ENCODE data around the gene ST6GALNAC6. TPM values are rescaled to one million over a fixed set of nuclear protein-coding genes. Genes with fewer than 3 reads are reported as not detected.

ST6GALNAC6 gene
- total RNA-seq, 1 experiment from 2014 or later, result 24.5 TPM

- TF ChIP-seq REST (IDR thresholded peaks at IDR 0.05; ENCODE audit: low read depth), result no peak
- no peak for TF ChIP-seq MAX (IDR thresholded peaks at IDR 0.05)
- no peak for TF ChIP-seq ZNF274 (IDR thresholded peaks at IDR 0.05; ENCODE audit: low read depth, low read length)
- no peak for TF ChIP-seq POLR2A (IDR thresholded peaks at IDR 0.05; ENCODE audit: borderline replicate concordance, extremely low read depth, insufficient read depth, insufficient read length)
These were observed 13.7 kb downstream of the ST6GALNAC6 start (continued) for GRCh38 chr9:127885508-127886281.

- no peak for DNase-seq (ENCODE audit: low read depth, low spot score)
- H3K4me1 ChIP-seq (ENCODE audit: control insufficient read depth in 1 of 2, insufficient read depth in 2 of 2, low read length in 2 of 2), result peaks cover 18 to 23% of the 10 kb centered on the region in 2 experiments; a peak in 3 of 4 replicates
- no peaks in the 10 kb centered on the region for H4K20me1 ChIP-seq (ENCODE audit: insufficient read depth)
- no peak for TF ChIP-seq SRF (IDR thresholded peaks at IDR 0.05; ENCODE audit: low read depth)
- TF ChIP-seq EZH2phosphoT487 (IDR thresholded peaks at IDR 0.05; ENCODE audit: borderline replicate concordance), result no peak
- no peak for TF ChIP-seq SP1 (IDR thresholded peaks at IDR 0.05; ENCODE audit: low read depth)
- no peak for TF ChIP-seq ATF3 (IDR thresholded peaks at IDR 0.05)
- H3K27me3 ChIP-seq (ENCODE audit: insufficient read depth, low read length), result no peaks in the 10 kb centered on the region
- H3K79me2 ChIP-seq (ENCODE audit: insufficient read depth, low read length), result no peaks in the 10 kb centered on the region
- BruUV-seq (replicated peaks), result no TSS peak
- peak overlapping the region; percentile 6; the same call in 1 of the 2 replicates for H3K4me2 ChIP-seq (ENCODE audit: low read length)
- ChIA-PET RAD21 (ENCODE audit: low non-redundant PET in 1 of 2, low total read pairs in 2 of 2, uncharacterized antibody in 2 of 2, unreplicated experiment in 2 of 2) (no interaction called here), POLR2A (interaction anchor here (0.5 to 1.0 kb wide), 3 partner anchors 12 to 37 kb away, joined by 3 to 5 read pairs (median 3); no protein-coding TSS in a partner anchor), CTCF (interaction anchor here (2.1 kb wide), 1 partner anchor 15 kb away, joined by 7 read pairs; no protein-coding TSS in a partner anchor)
- H2AFZ ChIP-seq (ENCODE audit: low read depth, low read length, poor library complexity, severe bottlenecking), result no peak overlapping the region
- intact Hi-C loops (cut with micrococcal nuclease), result no loop called here
- H3K4me3 ChIP-seq (replicated peaks in 1 of 2; ENCODE audit: low read depth in 1 of 2, low read length in 2 of 2), result no peak overlapping the region
- H3K36me3 ChIP-seq (ENCODE audit: control insufficient read depth in 1 of 2, insufficient read depth in 2 of 2, low read length in 2 of 2), result peaks cover 7 to 18% of the 10 kb centered on the region in 2 experiments
- no peaks in the 10 kb centered on the region for H3K9me2 ChIP-seq (ENCODE audit: insufficient read depth)
- H3K9ac ChIP-seq (ENCODE audit: low read length), result no peak overlapping the region
- ATAC-seq, result no peak
- no peaks in the 10 kb centered on the region for H3K9me3 ChIP-seq (ENCODE audit: control insufficient read depth in 1 of 2, insufficient read depth in 1 of 2, low read depth in 1 of 2, low read length in 2 of 2)
- H3K27ac ChIP-seq (ENCODE audit: low read depth, low read length), result peak overlapping the region; percentile 64
These were observed 14.4 kb downstream of the ST6GALNAC6 start for GRCh38 chr9:127884976-127885490.
